NCI-H2196 (cell line): ENCODE results near the gene CRYZ.
A peak's percentile ranks its signal among the peaks of the same experiment; 100 is the strongest.
"Not testable (repeated sequence)": the region's sequence is repeated elsewhere in the genome, so short reads cannot be mapped to it uniquely, and the experiment has no call there.

Experiments used
- DNase-seq: peaks from one replicate; lab custom pipeline; 2025; ENCODE audit not compliant: unreplicated experiment; lab: John Stamatoyannopoulos, UW

The CRYZ gene

GRCh38 chr1:74732960-74733603, at the start of gene CRYZ, which contains the start of gene TYW3:
CRYZ (minus strand) TSS chr1:74733050; CDS start chr1:74724821, 8,229 bp downstream.
TYW3 (plus strand) TSS chr1:74733152; CDS start chr1:74733245, 93 bp downstream.
- peak; percentile 63 for DNase-seq

GRCh38 chr1:74780594-74780993, 47.7 kb upstream of the CRYZ start:
- DNase-seq: no peak

GRCh38 chr1:74779750-74780149, 46.9 kb upstream of the CRYZ start:
- no peak for DNase-seq

- no peak for DNase-seq
Measured at GRCh38 chr1:74777525-74777924, 44.7 kb upstream of the CRYZ start.

GRCh38 chr1:74775735-74776134, 42.9 kb upstream of the CRYZ start:
- DNase-seq: no peak

- DNase-seq: no peak
Measured at GRCh38 chr1:74773582-74773981, 40.7 kb upstream of the CRYZ start.

GRCh38 chr1:74772945-74773344, 40.1 kb upstream of the CRYZ start:
- DNase-seq: no peak

- peak; percentile 58 for DNase-seq
Measured at GRCh38 chr1:74771913-74772515, 39.2 kb upstream of the CRYZ start.

GRCh38 chr1:74767490-74767889, 34.6 kb upstream of the CRYZ start:
- no peak for DNase-seq

- no peak for DNase-seq
Measured at GRCh38 chr1:74766579-74766978, 33.7 kb upstream of the CRYZ start.

GRCh38 chr1:74763807-74764206, 31.0 kb upstream of the CRYZ start:
- DNase-seq: no peak

GRCh38 chr1:74756650-74757049, 23.8 kb upstream of the CRYZ start:
- DNase-seq: not testable (repeated sequence)

- DNase-seq: no peak
Measured at GRCh38 chr1:74755475-74755874, 22.6 kb upstream of the CRYZ start.

GRCh38 chr1:74753104-74753503, 20.3 kb upstream of the CRYZ start:
- no peak for DNase-seq

- DNase-seq: no peak
Measured at GRCh38 chr1:74748960-74749359, 16.1 kb upstream of the CRYZ start.

GRCh38 chr1:74745247-74745646, 12.4 kb upstream of the CRYZ start:
- DNase-seq: not testable (repeated sequence)

GRCh38 chr1:74740307-74740980, 7.6 kb upstream of the CRYZ start:
- not testable (repeated sequence) for DNase-seq

GRCh38 chr1:74737333-74737732, 4.5 kb upstream of the CRYZ start:
- DNase-seq: no peak

GRCh38 chr1:74733604-74734484, 994 bp upstream of the CRYZ start:
- peak; percentile 50 for DNase-seq

- DNase-seq: not testable (repeated sequence)
Measured at GRCh38 chr1:74732071-74732946, 541 bp downstream of the CRYZ start.
